Activated CD8-positive, alpha-beta T cell treated with anti-CD3 and anti-CD28 coated beads for 36 hours (primary cell): Measurements from ENCODE around the gene MECR. TPM values are rescaled to one million over a fixed set of nuclear protein-coding genes. Genes with fewer than 3 reads are reported as not detected.

Source experiments
- ATAC-seq: fragments of 200-7000 bp; cut with Tn5 transposase; one replicate; pipeline ENCODE4 v1.10.0; 2021; ENCODE audit warnings: mild to moderate bottlenecking, moderate library complexity
- CTCF ChIA-PET: fragments of 350-600 bp; sonication (Branson Sonifier 250); formaldehyde crosslinking; loops from one replicate; lab custom pipeline; 2021; ENCODE audit warnings: antibody characterized with exemption; lab: Charles Lee
- POLR2A ChIA-PET: fragments of 350-600 bp; sonication (Branson Sonifier 250); formaldehyde crosslinking; loops from one replicate; lab custom pipeline; 2021; ENCODE audit warnings: antibody characterized with exemption; lab: Charles Lee
- DNase-seq: peaks from one replicate; pipeline ENCODE4 v3.0.0-alpha.2; 2020
- H3K27ac Mint-ChIP-seq: one replicate; pipeline ENCODE4 v1.8.0; 2021; ENCODE audit warnings: mild to moderate bottlenecking, mixed read lengths
- H3K27me3 Mint-ChIP-seq: one replicate; pipeline ENCODE4 v1.8.0; 2021; ENCODE audit warnings: mixed read lengths
- H3K36me3 Mint-ChIP-seq: one replicate; pipeline ENCODE4 v1.8.0; 2021; ENCODE audit warnings: low read depth, mixed read lengths
- H3K4me1 Mint-ChIP-seq: one replicate; pipeline ENCODE4 v1.8.0; 2021; ENCODE audit warnings: low read depth, mixed read lengths
- H3K4me3 Mint-ChIP-seq: one replicate; pipeline ENCODE4 v1.8.0; 2021; ENCODE audit warnings: mild to moderate bottlenecking, moderate library complexity, mixed read lengths
- H3K9me3 Mint-ChIP-seq: one replicate; pipeline ENCODE4 v1.8.0; 2021; ENCODE audit warnings: mixed read lengths
- CTCF ChIP-seq: fragments of 200-600 bp; IDR thresholded peaks from one replicate; pipeline ENCODE4 v1.8.0; 2022; ENCODE audit warnings: antibody characterized with exemption, mild to moderate bottlenecking
- intact Hi-C: fragments of 100-400 bp; cut with micrococcal nuclease; formaldehyde crosslinking; loops from one replicate; pipeline ENCODE4 v1.10.0; 2022
- total RNA-seq, 2 experiments: library from RNA; stranded (reverse); gene quantifications; one replicate each; pipeline ENCODE4 v1.2.3, GENCODE V29; 2021

Gene MECR
- total RNA-seq, 2 experiments from 2014 or later, result 42.2 to 43.5 TPM

- Mint-ChIP-seq H3K36me3 (peaks cover 3% of the 10 kb centered on the region), H3K9me3 (no peaks in the 10 kb centered on the region), H3K27ac (no peak overlapping the region), H3K4me3 (no peak overlapping the region), H3K4me1 (peaks cover 28% of the 10 kb centered on the region), H3K27me3 (peaks cover 15% of the 10 kb centered on the region)
- no peak for TF ChIP-seq CTCF
- CTCF ChIA-PET, result no interaction called here
- no peak for DNase-seq
- intact Hi-C loops, result no loop called here
- POLR2A ChIA-PET, result interaction anchor here (3.1 kb wide), 1 partner anchor 51 kb away, joined by 11 read pairs; the partner anchor contains the start of gene SRSF4
- no peak for ATAC-seq
Measured at GRCh38 chr1:29232387-29232786, 1.7 kb upstream of the MECR start.

- DNase-seq (no peak), ATAC-seq (no peak)
- Mint-ChIP-seq H3K9me3 (no peaks in the 10 kb centered on the region), H3K4me3 (peak overlapping the region; percentile 97), H3K27me3 (no peaks in the 10 kb centered on the region), H3K4me1 (peaks cover 21% of the 10 kb centered on the region), H3K27ac (peak overlapping the region; percentile 89), H3K36me3 (peaks cover 2% of the 10 kb centered on the region)
- CTCF ChIA-PET, result interaction anchor here (0.7 to 2.1 kb wide), 5 partner anchors 10 to 1150 kb away, joined by 3 to 11 read pairs (median 3); partner anchors contain the start of gene SRSF4
- POLR2A ChIA-PET, result interaction anchor here (0.6 to 3.1 kb wide), 8 partner anchors 8 to 76 kb away, joined by 3 to 11 read pairs (median 3); partner anchors contain the start of gene SRSF4
- intact Hi-C loops, result no loop called here
- TF ChIP-seq CTCF, result no peak
Measured at GRCh38 chr1:29230204-29230552, 556 bp downstream of the MECR start.

GRCh38 chr1:29227511-29227910 is 3.2 kb downstream of the MECR start:
- CTCF ChIA-PET, result interaction anchor here (1.7 kb wide), 1 partner anchor 46 kb away, joined by 4 read pairs; the partner anchor contains the start of gene SRSF4
- TF ChIP-seq CTCF, result no peak
- intact Hi-C loops, result no loop called here
- Mint-ChIP-seq H3K36me3 (peaks cover 4% of the 10 kb centered on the region), H3K4me1 (peaks cover 21% of the 10 kb centered on the region), H3K9me3 (no peaks in the 10 kb centered on the region), H3K27me3 (no peaks in the 10 kb centered on the region), H3K27ac (no peak overlapping the region), H3K4me3 (no peak overlapping the region)
- POLR2A ChIA-PET, result no interaction called here
- ATAC-seq (no peak), DNase-seq (no peak)

- POLR2A ChIA-PET, result no interaction called here
- H3K4me1 Mint-ChIP-seq, result peaks cover 14% of the 10 kb centered on the region
- no peak for TF ChIP-seq CTCF
- H3K27me3 Mint-ChIP-seq, result no peaks in the 10 kb centered on the region
- H3K9me3 Mint-ChIP-seq, result no peaks in the 10 kb centered on the region
- no peak overlapping the region for H3K27ac Mint-ChIP-seq
- intact Hi-C loops, result no loop called here
- ATAC-seq (no peak), DNase-seq (no peak)
- CTCF ChIA-PET, result no interaction called here
- H3K4me3 Mint-ChIP-seq, result no peak overlapping the region
- peaks cover 8% of the 10 kb centered on the region for H3K36me3 Mint-ChIP-seq
Measured at GRCh38 chr1:29225361-29225760, 5.4 kb downstream of the MECR start.

- Mint-ChIP-seq H3K27me3 (no peaks in the 10 kb centered on the region), H3K4me1 (peaks cover 8% of the 10 kb centered on the region), H3K4me3 (no peak overlapping the region), H3K9me3 (no peaks in the 10 kb centered on the region), H3K36me3 (peaks cover 9% of the 10 kb centered on the region), H3K27ac (no peak overlapping the region)
- intact Hi-C loops, result no loop called here
- TF ChIP-seq CTCF, result no peak
- ChIA-PET CTCF (interaction anchor here (0.6 to 1.2 kb wide), 2 partner anchors 22 to 1111 kb away, joined by 3 to 4 read pairs; no protein-coding TSS in a partner anchor), POLR2A (no interaction called here)
- DNase-seq, result no peak
- no peak for ATAC-seq
Measured at GRCh38 chr1:29224356-29224837, 6.3 kb downstream of the MECR start.
